ENCODE data around the gene RTP4. TPM values are rescaled to one million over a fixed set of nuclear protein-coding genes. Genes with fewer than 3 reads are reported as not detected.
A peak's percentile ranks its signal among the peaks of the same experiment; 100 is the strongest.

The RTP4 gene
- total RNA-seq: 2.7 and 4.0 TPM in 2 replicates

- peaks cover 3% of the 10 kb centered on the region for H3K27me3 ChIP-seq (ENCODE audit: insufficient read depth, low read length)
- no peaks in the 10 kb centered on the region for H4K20me1 ChIP-seq (ENCODE audit: insufficient read depth, low read length)
- H3K9me3 ChIP-seq (ENCODE audit: low read depth, low read length): no peaks in the 10 kb centered on the region
- H3K36me3 ChIP-seq (ENCODE audit: insufficient read depth, low read length): no peaks in the 10 kb centered on the region
- TF ChIP-seq CTCF (IDR thresholded peaks at IDR 0.05; ENCODE audit: extremely low read depth, low read depth, low read length): no peak
- peak within 1 kb of the TSS; percentile 76 for H3K27ac ChIP-seq (ENCODE audit: low read depth, low read length)
- peak; percentile 91 for DNase-seq (ENCODE audit: insufficient read length, low spot score, missing footprints)
- H3K79me2 ChIP-seq (ENCODE audit: insufficient read depth, low read length): no peaks in the 10 kb centered on the region
- peaks cover 10% of the 10 kb centered on the region for H3K4me1 ChIP-seq (ENCODE audit: insufficient read depth, low read length)
- H3K4me2 ChIP-seq (ENCODE audit: insufficient read depth, low read length): peak within 1 kb of the TSS; percentile 94
- peak within 1 kb of the TSS; percentile 98 for H2AFZ ChIP-seq (ENCODE audit: low read length)
- peak within 1 kb of the TSS; percentile 74 for H3K4me3 ChIP-seq (ENCODE audit: insufficient read depth, low read length)
Observed at GRCh38 chr3:187368251-187369088, at the start of gene RTP4. Gene RTP4, plus strand, starts transcription at chr3:187368385. Its CDS starts 57 bp downstream, at chr3:187368442.

GRCh38 chr3:187318819-187319616, 49.2 kb upstream of the RTP4 start:
- Histone ChIP-seq H3K9me3 (ENCODE audit: low read depth, low read length) (no peaks in the 10 kb centered on the region), H3K27me3 (ENCODE audit: insufficient read depth, low read length) (peaks cover 7% of the 10 kb centered on the region), H3K36me3 (ENCODE audit: insufficient read depth, low read length) (no peaks in the 10 kb centered on the region), H4K20me1 (ENCODE audit: insufficient read depth, low read length) (no peaks in the 10 kb centered on the region), H3K4me1 (ENCODE audit: insufficient read depth, low read length) (peaks cover 8% of the 10 kb centered on the region), H3K4me2 (ENCODE audit: insufficient read depth, low read length) (peak overlapping the region; percentile 92), H2AFZ (ENCODE audit: low read length) (peak overlapping the region; percentile 90), H3K27ac (ENCODE audit: low read depth, low read length) (peak overlapping the region; percentile 18), H3K4me3 (ENCODE audit: insufficient read depth, low read length) (peak overlapping the region; percentile 68), H3K79me2 (ENCODE audit: insufficient read depth, low read length) (no peaks in the 10 kb centered on the region)
- no peak for DNase-seq (ENCODE audit: insufficient read length, low spot score, missing footprints)
- TF ChIP-seq CTCF (IDR thresholded peaks at IDR 0.05; ENCODE audit: extremely low read depth, low read depth, low read length): peak; percentile 89

GRCh38 chr3:187319699-187320302, 48.4 kb upstream of the RTP4 start:
- H3K4me3 ChIP-seq (ENCODE audit: insufficient read depth, low read length): peak overlapping the region; percentile 68
- no peaks in the 10 kb centered on the region for H3K79me2 ChIP-seq (ENCODE audit: insufficient read depth, low read length)
- no peak for DNase-seq (ENCODE audit: insufficient read length, low spot score, missing footprints)
- H3K27ac ChIP-seq (ENCODE audit: low read depth, low read length): no peak overlapping the region
- no peaks in the 10 kb centered on the region for H3K36me3 ChIP-seq (ENCODE audit: insufficient read depth, low read length)
- no peaks in the 10 kb centered on the region for H3K9me3 ChIP-seq (ENCODE audit: low read depth, low read length)
- H3K27me3 ChIP-seq (ENCODE audit: insufficient read depth, low read length): peaks cover 4% of the 10 kb centered on the region
- H4K20me1 ChIP-seq (ENCODE audit: insufficient read depth, low read length): no peaks in the 10 kb centered on the region
- peak overlapping the region; percentile 90 for H2AFZ ChIP-seq (ENCODE audit: low read length)
- H3K4me1 ChIP-seq (ENCODE audit: insufficient read depth, low read length): peaks cover 8% of the 10 kb centered on the region
- peak; percentile 97 for TF ChIP-seq CTCF (IDR thresholded peaks at IDR 0.05; ENCODE audit: extremely low read depth, low read depth, low read length)
- peak overlapping the region; percentile 92 for H3K4me2 ChIP-seq (ENCODE audit: insufficient read depth, low read length)
